HG03354 (cell line): ENCODE measurements around the gene TSEN54.
A peak's percentile ranks its signal among the peaks of the same experiment; 100 is the strongest.
"Not testable (repeated sequence)": the region's sequence is repeated elsewhere in the genome, so short reads cannot be mapped to it uniquely, and the experiment has no call there.

Experiments used
- ATAC-seq: cut with Tn5 transposase; IDR thresholded peaks from one replicate; pipeline ENCODE4 v1.9.1; 2021; ENCODE audit warnings: mild to moderate bottlenecking; ENCODE audit not compliant: unreplicated experiment, poor library complexity, severe bottlenecking

TSEN54 gene

GRCh38 chr17:75515496-75516254 lies 653 bp upstream of the TSEN54 start, which contains the start of gene CASKIN2:
Gene CASKIN2 (minus strand): TSS chr17:75515537. CDS start chr17:75513804, 1,733 bp downstream.
- ATAC-seq: peak; percentile 55

- ATAC-seq: peak; percentile 23
Measured at GRCh38 chr17:75516619-75517296, 430 bp downstream of the TSEN54 start.

DNA sequence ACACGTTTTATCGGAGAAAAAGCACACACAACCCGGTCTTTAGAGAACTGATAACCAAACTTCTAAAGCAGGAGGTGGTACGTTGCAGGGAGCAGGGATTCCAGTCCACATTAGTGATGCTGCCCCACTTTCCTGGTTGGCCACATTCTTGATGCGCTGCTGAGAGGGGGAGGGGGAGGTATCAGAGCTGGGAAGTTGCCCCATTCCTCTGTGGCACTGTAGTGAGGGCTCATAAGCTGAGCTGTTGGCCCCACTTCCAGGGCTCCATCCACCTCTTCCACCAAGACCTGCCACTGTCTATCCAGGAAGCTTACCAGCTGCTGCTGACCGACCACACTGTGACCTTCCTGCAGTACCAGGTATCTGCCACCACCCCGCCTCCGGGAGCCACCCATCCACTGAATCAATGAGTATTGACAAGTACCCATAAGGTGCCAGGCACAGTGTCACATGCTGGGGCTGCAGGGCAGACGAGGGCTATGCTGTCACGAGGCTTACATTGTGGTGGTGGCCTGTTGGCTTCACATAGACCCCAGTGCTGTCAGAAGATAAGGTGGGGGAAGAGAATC lies 1.1 kb downstream of the TSEN54 start:
- ATAC-seq: no peak

- ATAC-seq: no peak
Measured at GRCh38 chr17:75518201-75518600, 1.9 kb downstream of the TSEN54 start.

DNA sequence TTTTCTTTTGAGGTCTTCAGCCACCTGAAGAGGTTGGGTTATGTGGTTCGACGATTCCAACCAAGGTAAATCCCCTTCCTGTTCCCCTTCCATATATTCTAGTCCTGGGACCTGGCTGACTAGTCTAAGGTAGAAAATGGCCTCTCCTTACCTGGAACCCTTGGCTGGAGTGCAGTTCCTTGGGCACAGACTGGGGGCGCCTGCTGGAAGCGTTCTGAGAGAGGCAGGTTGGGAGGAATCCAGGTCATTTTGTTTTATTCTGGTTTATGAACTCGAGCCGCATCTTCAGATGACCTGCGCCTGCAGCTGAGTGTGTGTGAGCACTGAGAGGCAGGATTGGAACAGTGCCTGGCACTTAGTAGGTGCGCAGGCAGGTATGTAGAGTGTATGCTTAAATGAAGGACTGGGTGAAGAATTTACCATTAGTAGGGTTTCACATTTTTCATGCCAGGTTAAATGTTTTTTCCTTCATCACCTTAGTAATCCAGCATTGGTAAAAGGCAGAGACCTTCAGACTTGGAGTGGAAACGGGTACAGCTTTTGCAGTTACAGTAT lies 2.7 kb downstream of the TSEN54 start:
- ATAC-seq: no peak

DNA sequence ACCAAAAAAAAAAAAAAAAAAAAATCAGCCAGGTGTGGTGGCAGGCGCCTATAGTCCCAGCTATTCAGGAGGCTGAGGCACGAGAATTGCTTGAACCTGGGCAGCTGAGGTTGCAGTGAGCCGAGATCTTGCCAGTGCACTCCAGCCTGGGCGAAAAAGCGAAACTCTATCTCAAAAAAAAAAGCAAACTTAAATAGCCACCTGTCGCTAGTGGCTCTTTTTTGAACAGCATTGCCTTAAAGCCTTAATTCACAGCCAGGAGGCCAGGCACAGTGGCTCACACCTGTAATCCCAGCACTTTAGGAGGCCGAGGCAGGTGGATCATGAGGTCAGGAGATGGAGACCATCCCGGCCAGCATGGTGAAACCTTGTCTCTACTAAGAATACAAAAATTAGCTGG lies 4.1 kb downstream of the TSEN54 start:
- ATAC-seq: not testable (repeated sequence)

- no peak for ATAC-seq
Measured at GRCh38 chr17:75521290-75521689, 5.0 kb downstream of the TSEN54 start.

DNA sequence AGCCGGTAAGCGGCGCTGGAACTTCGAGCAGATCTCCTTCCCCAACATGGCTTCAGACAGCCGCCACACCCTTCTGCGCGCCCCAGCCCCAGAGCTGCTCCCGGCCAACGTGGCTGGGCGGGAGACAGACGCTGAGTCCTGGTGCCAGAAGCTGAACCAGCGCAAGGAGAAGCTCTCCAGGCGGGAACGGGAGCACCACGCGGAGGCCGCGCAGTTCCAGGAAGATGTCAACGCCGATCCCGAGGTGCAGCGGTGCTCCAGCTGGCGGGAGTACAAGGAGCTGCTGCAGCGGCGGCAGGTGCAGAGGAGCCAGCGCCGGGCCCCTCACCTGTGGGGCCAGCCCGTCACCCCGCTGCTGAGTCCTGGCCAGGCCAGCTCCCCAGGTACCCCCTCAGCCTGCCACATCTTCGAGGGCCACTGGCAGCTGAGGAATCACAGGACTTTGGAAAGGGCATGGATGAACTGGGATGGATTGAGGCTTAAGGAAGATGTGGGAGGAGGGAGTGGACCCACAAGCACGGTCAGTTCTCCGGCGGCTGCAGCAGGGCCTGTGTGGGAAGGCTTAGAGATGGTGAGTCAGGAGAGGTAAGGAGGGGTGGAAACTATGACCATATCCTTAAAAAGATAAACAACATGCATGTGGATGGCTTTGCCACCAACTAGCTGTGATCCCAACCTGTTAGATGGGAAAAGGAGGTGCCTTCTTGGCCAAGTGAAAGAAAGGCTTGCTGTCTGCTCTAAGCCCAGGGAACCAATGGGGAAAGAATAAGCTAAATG lies 5.8 kb downstream of the TSEN54 start:
- ATAC-seq: no peak

GRCh38 chr17:75523647-75524046 lies 7.3 kb downstream of the TSEN54 start:
- no peak for ATAC-seq

- ATAC-seq: no peak
Measured at GRCh38 chr17:75524269-75524969, 8.1 kb downstream of the TSEN54 start.

DNA sequence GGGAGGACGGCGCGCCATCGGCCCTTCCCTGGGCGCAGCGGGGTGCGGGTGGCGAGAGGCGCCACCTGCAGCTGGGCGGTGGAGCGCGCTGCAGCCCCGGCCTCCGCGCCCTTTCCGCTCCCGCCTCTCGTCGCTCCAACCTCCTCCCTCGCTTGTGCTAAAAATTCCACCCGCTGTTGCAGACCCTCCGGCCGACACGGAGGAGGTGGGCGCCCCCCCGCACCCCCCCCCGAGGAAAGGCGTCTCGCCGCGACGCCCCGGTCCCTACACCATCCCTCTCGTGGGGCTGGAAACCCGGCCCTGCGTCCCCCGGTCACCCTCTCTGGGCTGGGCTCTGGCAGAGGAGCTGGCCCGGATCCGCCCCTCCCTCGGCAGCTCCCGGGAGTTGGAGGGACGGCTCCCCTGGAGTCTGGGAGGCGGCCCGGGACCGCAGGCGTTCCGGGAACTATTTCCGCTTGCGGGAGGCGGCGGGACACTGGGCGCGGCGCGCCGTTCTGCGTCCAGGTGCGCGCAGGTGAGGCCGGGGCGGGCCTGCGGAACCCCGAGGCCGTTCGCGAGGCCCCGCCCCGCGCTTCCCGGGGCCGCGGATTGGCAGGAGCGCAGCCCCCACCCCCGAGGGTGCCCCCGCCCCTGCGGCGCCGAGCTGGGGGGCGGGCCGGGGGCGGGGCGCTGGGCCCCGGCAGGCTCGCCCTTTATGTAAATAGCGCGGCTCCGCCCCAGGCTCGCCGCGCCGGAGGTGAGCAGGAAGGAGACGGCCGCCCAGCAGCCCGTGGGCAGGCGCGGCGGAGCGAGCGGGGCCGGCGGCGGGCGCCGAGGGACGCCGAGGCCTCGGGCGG lies 8.9 kb downstream of the TSEN54 start, which contains the start of gene LLGL2:
Gene LLGL2 (plus strand): TSS at position 728 of the 836 bp plus-strand sequence. CDS start 17,730 bp downstream, outside the sequence.
- ATAC-seq: peak; percentile 82

DNA sequence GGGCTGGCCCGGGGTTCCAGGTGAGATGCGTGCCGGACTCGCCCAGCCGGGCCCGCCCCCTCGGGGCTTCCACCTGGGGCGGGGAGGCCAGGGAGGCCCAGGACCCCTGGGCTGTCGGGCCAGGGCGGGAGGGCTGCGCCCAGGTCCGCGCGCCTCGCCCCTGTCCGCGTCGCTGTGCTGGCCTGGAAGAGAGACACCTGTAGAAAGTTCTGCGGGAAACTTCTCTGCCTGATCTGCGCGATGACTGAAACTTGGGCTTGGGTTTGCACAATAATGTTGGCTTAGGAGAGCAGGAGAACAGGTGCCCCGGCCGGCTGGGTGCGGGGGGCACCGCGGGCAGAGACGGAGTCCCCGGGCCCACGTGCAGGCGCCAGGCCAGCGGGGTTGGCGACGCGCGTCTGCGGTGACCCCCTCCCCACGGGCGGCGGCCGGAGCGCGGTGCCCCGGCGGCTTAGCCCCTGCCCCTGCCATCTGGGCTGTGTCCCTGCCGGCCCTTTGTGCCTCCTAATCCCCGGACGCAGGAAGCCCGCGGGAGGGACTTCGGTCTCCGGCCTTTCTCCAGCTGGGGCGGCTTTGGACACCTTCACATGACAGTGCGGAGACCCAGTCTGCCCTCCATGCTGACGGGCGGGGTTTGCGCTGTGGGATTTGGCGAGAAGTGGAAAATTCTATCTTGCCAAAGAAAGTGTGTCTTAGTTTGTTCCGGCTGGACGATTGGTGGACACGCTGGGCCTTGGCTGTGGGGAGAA lies 9.7 kb downstream of the TSEN54 start:
- no peak for ATAC-seq

GRCh38 chr17:75526555-75527270 lies 10.4 kb downstream of the TSEN54 start:
- no peak for ATAC-seq

DNA sequence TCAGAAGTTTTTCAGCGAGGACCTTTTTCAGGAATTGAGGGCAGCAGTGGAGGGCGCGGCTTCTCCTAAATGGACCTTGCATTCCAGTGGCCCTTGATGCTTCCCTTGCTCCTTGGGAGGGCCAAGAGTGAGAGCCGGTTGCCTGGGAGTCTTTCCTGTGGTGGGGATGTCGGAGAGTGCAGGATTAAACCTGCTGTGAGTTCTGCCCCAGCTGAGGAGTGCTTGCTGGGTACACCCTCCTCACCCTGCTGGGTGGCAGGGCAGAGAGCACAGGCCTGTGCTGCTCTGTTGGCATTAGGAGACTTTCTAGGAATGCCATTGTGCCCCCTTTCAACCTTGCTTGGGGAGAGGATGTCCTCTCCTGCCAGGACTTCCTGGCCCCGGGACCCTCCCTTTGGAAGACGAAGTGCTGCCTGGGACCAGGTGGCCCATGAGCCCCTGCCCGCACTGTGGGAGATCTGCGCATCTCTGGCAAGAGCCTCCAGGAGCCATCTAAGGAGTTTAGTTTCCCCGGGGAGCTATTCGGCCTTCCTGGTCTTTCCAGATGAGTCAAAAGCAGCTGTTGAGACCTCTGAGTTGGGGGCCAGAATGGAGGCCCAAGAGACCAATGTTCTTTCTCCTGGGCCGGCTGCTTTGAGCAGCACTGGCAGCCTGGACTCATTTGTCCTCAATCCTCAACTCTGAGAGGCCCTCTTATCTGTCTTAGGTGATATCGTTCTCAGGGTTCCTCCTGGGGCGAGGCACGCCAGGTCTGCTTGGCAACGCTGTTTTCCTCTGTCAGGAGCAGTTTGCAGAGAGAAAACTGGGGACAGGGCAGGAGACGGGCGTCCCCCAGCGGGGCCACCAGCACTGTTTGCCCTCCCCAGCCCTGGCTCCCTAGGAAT lies 14.8 kb downstream of the TSEN54 start:
- no peak for ATAC-seq

DNA sequence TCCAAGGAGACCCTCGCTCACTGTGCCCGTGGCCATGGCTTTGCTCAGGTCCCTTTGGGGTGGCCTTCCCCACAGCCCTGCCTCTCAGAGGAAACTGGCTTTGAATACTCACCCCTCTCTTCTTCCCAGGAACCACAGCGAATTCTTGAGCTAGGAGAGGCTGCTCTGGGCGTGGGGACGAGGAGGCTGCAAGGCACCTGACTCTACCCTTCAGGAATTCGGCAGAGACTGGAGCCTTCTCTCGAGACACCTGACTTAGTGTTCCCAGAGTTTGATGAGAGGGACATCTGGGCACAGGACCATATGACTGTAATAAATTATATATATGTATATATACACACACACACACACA lies 15.4 kb downstream of the TSEN54 start:
- ATAC-seq: no peak

GRCh38 chr17:75535119-75535537 lies 18.8 kb downstream of the TSEN54 start:
- no peak for ATAC-seq
